DND-41 (cell line): ENCODE data around the gene NRXN3.

Experiments used
- ATAC-seq: fragments of 200-7000 bp; cut with Tn5 transposase; 3 replicates; pipeline ENCODE4 v1.9.1; 2021; ENCODE audit warnings: low read depth; ENCODE audit not compliant: insufficient read depth
- DNase-seq: peaks from one replicate; pipeline ENCODE4 v3.0.0-alpha.2; 2020
- H2AFZ ChIP-seq: 2 replicates; pipeline ENCODE4 v1.6.0; 2012; ENCODE audit warnings: low read depth, low read length
- H3K27ac ChIP-seq: 2 replicates; pipeline ENCODE4 v1.5.1; 2012; ENCODE audit warnings: low read length, inconsistent platforms
- H3K27me3 ChIP-seq: fragments of 200-600 bp; sonication (generic); 2 replicates; pipeline ENCODE4 v1.6.0; 2012; ENCODE audit warnings: low read length, mild to moderate bottlenecking, inconsistent platforms; ENCODE audit not compliant: insufficient read depth, poor library complexity
- H3K36me3 ChIP-seq: 2 replicates; pipeline ENCODE4 v1.5.1; 2012; ENCODE audit warnings: low read length, inconsistent platforms; ENCODE audit not compliant: insufficient read depth
- H3K4me1 ChIP-seq: 2 replicates; pipeline ENCODE4 v1.5.1; 2012; ENCODE audit warnings: mild to moderate bottlenecking, low read length; ENCODE audit not compliant: insufficient read depth
- H3K4me2 ChIP-seq: 2 replicates; pipeline ENCODE4 v1.6.0; 2012; ENCODE audit warnings: mild to moderate bottlenecking, moderate library complexity, low read length, inconsistent platforms; ENCODE audit not compliant: insufficient read depth
- H3K4me3 ChIP-seq, 2 experiments: fragments of 200-600 bp in 1 of 2; shearing (Covaris generic) in 1 of 2; 2 replicates each; pipeline ENCODE4 v1.5.1; 2012 to 2016; ENCODE audit warnings: inconsistent platforms in 2 of 2, low read length in 2 of 2, mild to moderate bottlenecking in 2 of 2, low read depth in 1 of 2, moderate library complexity in 1 of 2
- H3K79me2 ChIP-seq: 2 replicates; pipeline ENCODE4 v1.6.0; 2012; ENCODE audit warnings: low read length, inconsistent platforms; ENCODE audit not compliant: insufficient read depth
- H3K9ac ChIP-seq: 2 replicates; pipeline ENCODE4 v1.6.0; 2012; ENCODE audit warnings: low read depth, mild to moderate bottlenecking, inconsistent platforms, low read length, moderate library complexity
- H3K9me3 ChIP-seq: 2 replicates; pipeline ENCODE4 v1.5.1; 2012; ENCODE audit warnings: low read length, moderate library complexity, mild to moderate bottlenecking, inconsistent platforms; ENCODE audit not compliant: insufficient read depth, severe bottlenecking
- H4K20me1 ChIP-seq: 2 replicates; pipeline ENCODE4 v1.6.0; 2012; ENCODE audit warnings: low read length; ENCODE audit not compliant: insufficient read depth
- CTCF ChIP-seq: IDR thresholded peaks from 2 replicates; pipeline ENCODE4 v1.5.1; 2012; ENCODE audit warnings: borderline replicate concordance, low read length, moderate library complexity, mild to moderate bottlenecking; ENCODE audit not compliant: poor library complexity, severe bottlenecking; ENCODE audit errors: extremely low read depth
- EZH2 ChIP-seq: IDR thresholded peaks from 3 replicates; pipeline ENCODE4 v1.6.1; 2012; ENCODE audit warnings: borderline replicate concordance, low read depth, mild to moderate bottlenecking, moderate library complexity, low read length, inconsistent platforms; ENCODE audit not compliant: severe bottlenecking

Gene NRXN3

GRCh38 chr14:79735121-79735520 is 1564.9 kb downstream of the NRXN3 start:
- H3K9ac ChIP-seq = no peak overlapping the region
- no peaks in the 10 kb centered on the region for H3K79me2 ChIP-seq
- no peaks in the 10 kb centered on the region for H3K27me3 ChIP-seq
- peaks cover 15% of the 10 kb centered on the region for H3K9me3 ChIP-seq
- no peak overlapping the region for H2AFZ ChIP-seq
- H3K36me3 ChIP-seq = no peaks in the 10 kb centered on the region
- H3K4me3 ChIP-seq = no peak overlapping the region
- no peaks in the 10 kb centered on the region for H4K20me1 ChIP-seq
- peaks cover 17% of the 10 kb centered on the region for H3K4me1 ChIP-seq
- no peak overlapping the region for H3K4me2 ChIP-seq
- DNase-seq (no peak), ATAC-seq (no peak)
- H3K27ac ChIP-seq = no peak overlapping the region
- no peak for TF ChIP-seq CTCF
- TF ChIP-seq EZH2 = no peak

- Histone ChIP-seq H3K36me3 (no peaks in the 10 kb centered on the region), H3K4me2 (no peak overlapping the region), H3K79me2 (no peaks in the 10 kb centered on the region), H3K27me3 (no peaks in the 10 kb centered on the region), H4K20me1 (no peaks in the 10 kb centered on the region), H3K4me1 (peaks cover 9% of the 10 kb centered on the region), H3K9ac (no peak overlapping the region), H2AFZ (no peak overlapping the region), H3K27ac (no peak overlapping the region), H3K9me3 (peaks cover 15% of the 10 kb centered on the region), H3K4me3 (no peak overlapping the region)
- DNase-seq (no peak), ATAC-seq (no peak)
- TF ChIP-seq EZH2 (no peak), CTCF (no peak)
These were observed 1570.0 kb downstream of the NRXN3 start for GRCh38 chr14:79740066-79740601.

- no peaks in the 10 kb centered on the region for H3K79me2 ChIP-seq
- no peaks in the 10 kb centered on the region for H4K20me1 ChIP-seq
- H2AFZ ChIP-seq = no peak overlapping the region
- H3K27ac ChIP-seq = no peak overlapping the region
- no peak overlapping the region for H3K4me3 ChIP-seq
- peaks cover 9% of the 10 kb centered on the region for H3K4me1 ChIP-seq
- H3K36me3 ChIP-seq = no peaks in the 10 kb centered on the region
- no peaks in the 10 kb centered on the region for H3K27me3 ChIP-seq
- no peak for TF ChIP-seq CTCF
- peaks cover 6% of the 10 kb centered on the region for H3K9me3 ChIP-seq
- DNase-seq (no peak), ATAC-seq (no peak)
- no peak overlapping the region for H3K4me2 ChIP-seq
- H3K9ac ChIP-seq = no peak overlapping the region
These were observed 1572.0 kb downstream of the NRXN3 start for GRCh38 chr14:79742142-79742541.

- H3K9me3 ChIP-seq = no peaks in the 10 kb centered on the region
- no peak overlapping the region for H3K27ac ChIP-seq
- no peaks in the 10 kb centered on the region for H4K20me1 ChIP-seq
- no peaks in the 10 kb centered on the region for H3K27me3 ChIP-seq
- peaks cover 9% of the 10 kb centered on the region for H3K4me1 ChIP-seq
- DNase-seq (no peak), ATAC-seq (no peak)
- TF ChIP-seq CTCF = no peak
- TF ChIP-seq EZH2 = no peak
- no peak overlapping the region for H2AFZ ChIP-seq
- H3K79me2 ChIP-seq = no peaks in the 10 kb centered on the region
- H3K9ac ChIP-seq = no peak overlapping the region
- no peak overlapping the region for H3K4me2 ChIP-seq
- no peak overlapping the region for H3K4me3 ChIP-seq
- H3K36me3 ChIP-seq = no peaks in the 10 kb centered on the region
These were observed 1574.9 kb downstream of the NRXN3 start for GRCh38 chr14:79745046-79745445.
